SK-N-DZ (cell line): ENCODE data around the gene EPB41L5.

ENCODE experiments used
- DNase-seq: peaks from one replicate; pipeline ENCODE4 v3.0.0-alpha.2; 2015; ENCODE audit warnings: low spot score
- small RNA-seq, 2 experiments: library from RNA; depleted of rRNA; stranded (forward); fragments of <200 nt; gene quantifications; one replicate each; pipeline ENCODE3, GENCODE V24; 2014

The EPB41L5 gene

DNA sequence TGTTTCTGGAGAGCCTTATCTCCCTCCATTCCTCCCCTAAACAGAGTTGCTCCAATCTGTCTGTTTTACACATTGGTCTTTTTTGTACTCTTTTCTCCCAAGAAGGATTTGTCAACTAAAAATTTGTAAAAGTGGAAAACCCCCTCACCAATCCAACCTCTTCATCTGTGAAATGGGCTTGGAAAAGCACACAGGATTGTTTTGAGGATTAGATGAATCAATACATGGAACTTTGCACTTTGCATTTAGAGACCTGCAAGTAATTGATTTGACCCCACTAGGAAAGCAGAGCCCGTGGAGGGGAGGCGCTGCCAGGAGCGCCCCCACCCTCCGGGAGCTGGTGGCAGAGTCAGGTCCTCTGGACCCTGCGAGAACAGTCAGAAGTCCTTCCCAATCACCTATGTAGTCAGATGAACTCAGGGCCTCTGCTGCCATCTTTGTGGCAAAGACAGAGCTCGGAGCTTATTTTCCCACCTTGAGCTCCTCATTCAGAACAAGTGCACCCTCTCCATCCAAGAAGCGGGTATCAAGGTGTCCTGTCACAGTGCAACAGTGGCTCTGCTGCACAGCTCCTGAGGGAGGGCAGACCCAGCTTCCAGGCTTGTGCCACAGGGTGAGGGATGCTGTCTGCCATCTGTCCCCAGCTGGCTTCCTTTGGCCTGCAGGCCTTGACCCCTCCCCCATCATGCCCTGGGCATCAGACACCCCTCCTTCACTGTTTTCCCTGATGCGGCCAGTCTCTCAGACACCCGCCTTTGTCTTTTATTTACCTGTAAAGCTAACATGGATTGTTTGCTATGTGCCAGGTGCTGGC, 212.1 kb downstream of the EPB41L5 start:
- DNase-seq, result no peak

GRCh38 chr2:120225549-120226065, 212.7 kb downstream of the EPB41L5 start:
- no peak for DNase-seq

DNA sequence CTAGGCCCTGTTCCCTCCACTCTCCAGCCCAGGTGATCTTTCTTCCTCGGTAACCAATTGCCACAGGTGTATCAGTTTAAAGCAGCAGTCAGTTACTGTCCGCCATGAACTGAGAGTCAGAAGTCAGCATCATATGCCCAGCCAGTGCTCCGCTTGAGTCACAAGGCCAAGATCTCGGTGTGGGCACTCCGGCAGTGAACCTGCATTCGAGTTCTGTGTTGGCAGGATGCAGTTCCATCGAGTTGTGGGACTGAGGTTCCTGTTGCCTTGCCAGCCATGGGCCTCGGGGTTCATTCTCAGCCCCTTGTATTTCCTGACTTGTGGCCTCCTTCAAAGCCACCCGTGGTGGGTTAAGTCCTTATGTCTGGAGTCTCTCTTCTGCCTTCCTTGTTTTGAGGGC, 213.4 kb downstream of the EPB41L5 start:
- no peak for DNase-seq

DNA sequence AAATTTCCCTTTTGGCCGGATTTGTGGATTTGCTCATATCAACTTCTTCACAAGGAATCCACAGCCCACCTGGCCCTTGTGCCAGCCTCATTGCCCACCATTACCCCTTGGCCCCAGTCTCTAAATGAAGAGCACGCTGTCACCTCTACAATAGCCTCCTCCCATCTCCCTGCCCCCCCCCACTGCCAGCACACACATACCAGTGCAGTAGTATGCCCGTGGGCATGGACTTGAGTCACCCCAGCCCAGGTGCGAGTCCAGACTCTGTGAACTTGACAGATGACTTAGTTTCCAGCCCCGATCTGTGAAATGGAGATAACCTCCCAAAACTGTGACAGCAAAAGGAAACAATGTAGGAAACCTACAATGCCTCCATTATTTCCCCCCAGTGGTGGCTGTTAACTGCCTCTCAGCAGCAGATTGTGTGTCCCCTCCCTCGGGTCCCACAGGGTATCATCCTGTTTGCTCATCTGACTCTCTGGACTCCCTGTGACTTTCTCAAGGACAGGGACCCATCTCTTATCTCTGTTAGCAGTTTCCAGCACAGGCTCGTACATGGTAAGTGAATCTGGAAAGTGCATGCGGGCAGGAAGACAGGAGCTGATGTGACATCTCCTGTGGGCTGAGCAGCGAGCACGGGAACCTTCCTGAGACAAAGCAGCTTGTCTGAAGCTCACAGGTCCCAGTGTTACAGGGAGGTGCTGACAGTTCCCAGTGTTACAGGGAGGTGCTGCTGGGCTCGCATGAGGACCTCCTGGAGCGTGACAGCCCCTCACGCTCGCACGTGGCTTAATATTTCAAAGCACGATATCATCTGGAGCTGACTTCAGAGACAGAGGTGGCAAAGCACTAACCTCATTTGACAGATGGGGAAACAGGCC, 214.5 kb downstream of the EPB41L5 start:
- peak; percentile 55 for DNase-seq

DNA sequence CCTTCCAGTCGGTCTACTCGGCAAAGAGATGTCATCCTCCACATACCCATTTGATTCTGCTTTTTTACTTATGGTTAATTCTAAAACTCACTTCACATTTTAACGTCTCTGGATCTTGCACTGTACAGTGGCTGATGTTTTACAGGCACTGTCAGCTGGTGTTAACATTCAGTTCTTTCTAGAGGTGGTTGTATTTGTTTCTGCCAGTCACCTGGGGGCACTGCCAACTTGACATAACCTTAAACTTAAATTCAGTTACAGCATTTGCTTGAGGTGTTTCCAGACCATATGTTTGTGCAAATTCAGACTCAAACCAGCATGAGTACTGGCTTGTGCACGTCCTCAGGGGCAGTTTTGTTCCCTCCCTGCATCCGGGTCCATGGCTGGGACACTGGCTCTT, 215.6 kb downstream of the EPB41L5 start:
- no peak for DNase-seq

Small RNA genes lying within 50 kb of the gene (small RNA-seq; reads per million reads assigned to genes)
- gene MTND4LP14 (0 reads per million in 2 experiments), gene RF00019 (0 reads per million in 2 experiments)
